Keratinocyte (primary cell): ENCODE results near the gene MESP2.

Experiments
- EZH2 ChIP-seq: IDR thresholded peaks from one replicate; pipeline ENCODE4 v1.6.1; 2012; ENCODE audit warnings: inconsistent platforms, mild to moderate bottlenecking, low read length, moderate library complexity
- TF ChIP-seq, protein P1 (sequence below), 3 experiments: IDR thresholded peaks in 1 of 3; conservative IDR thresholded peaks in 1 of 3; optimal IDR thresholded peaks in 1 of 3; 2 replicates in 2 of 3; 3 replicates in 1 of 3; pipeline versions ENCODE3 to v1.5.1; 2011; ENCODE audit warnings: low read length in 3 of 3, mild to moderate bottlenecking in 3 of 3, moderate library complexity in 2 of 3, control low read depth in 1 of 3, inconsistent platforms in 1 of 3; ENCODE audit not compliant: insufficient read depth in 2 of 3; ENCODE audit errors: extremely low read depth in 1 of 3

DNA sequence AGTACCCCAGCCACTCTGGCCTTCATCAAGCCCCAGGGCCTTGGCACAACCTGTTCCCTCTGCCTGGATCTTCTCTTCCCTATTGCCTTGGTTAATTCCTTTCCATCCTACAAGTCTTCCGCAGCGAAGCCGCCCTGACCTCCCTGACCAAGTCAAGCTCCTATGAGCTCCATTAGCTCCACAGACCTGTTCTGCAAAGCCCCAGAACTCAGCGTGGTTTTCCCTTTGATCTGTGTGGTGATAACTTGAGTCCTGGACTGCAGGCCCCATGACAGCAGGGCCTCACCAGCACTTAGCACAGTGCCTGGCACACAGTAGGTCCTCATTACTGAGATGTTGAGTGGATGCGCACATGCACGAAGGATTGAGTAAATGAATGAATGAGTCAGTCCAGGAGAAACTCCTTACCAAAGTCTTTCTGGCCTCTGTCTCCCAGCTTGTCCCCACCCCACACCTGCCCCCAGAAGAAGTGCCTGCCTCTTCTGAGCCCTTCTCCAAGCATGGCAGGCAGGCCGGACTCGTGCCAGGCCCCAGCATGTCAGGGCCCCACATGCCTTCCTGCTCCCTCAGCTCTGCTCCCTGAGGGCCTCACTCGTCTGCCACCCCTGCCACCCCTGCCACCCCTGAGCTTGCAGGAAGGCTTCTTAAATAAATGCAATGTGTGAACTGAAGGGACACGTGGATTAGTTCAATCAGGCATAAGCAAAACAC, 32.2 kb downstream of the MESP2 start:
- TF ChIP-seq, protein P1, sequence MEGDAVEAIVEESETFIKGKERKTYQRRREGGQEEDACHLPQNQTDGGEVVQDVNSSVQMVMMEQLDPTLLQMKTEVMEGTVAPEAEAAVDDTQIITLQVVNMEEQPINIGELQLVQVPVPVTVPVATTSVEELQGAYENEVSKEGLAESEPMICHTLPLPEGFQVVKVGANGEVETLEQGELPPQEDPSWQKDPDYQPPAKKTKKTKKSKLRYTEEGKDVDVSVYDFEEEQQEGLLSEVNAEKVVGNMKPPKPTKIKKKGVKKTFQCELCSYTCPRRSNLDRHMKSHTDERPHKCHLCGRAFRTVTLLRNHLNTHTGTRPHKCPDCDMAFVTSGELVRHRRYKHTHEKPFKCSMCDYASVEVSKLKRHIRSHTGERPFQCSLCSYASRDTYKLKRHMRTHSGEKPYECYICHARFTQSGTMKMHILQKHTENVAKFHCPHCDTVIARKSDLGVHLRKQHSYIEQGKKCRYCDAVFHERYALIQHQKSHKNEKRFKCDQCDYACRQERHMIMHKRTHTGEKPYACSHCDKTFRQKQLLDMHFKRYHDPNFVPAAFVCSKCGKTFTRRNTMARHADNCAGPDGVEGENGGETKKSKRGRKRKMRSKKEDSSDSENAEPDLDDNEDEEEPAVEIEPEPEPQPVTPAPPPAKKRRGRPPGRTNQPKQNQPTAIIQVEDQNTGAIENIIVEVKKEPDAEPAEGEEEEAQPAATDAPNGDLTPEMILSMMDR (optimal IDR thresholded peaks at IDR 0.05 in 1 of 3, IDR thresholded peaks at IDR 0.05 in 1 of 3, conservative IDR thresholded peaks at IDR 0.05 in 1 of 3; ENCODE audit: extremely low read depth in 1 of 3, insufficient read depth in 2 of 3, low read length in 3 of 3) = no peak
- no peak for TF ChIP-seq EZH2
